K562 (cell line): ENCODE results near the gene ANKS1B.

ENCODE experiments used
- CBX5 ChIP-seq: IDR thresholded peaks from 2 replicates; pipeline ENCODE4 v1.6.1; 2014; ENCODE audit warnings: low read depth, borderline replicate concordance
- CTCF ChIP-seq, 3 experiments: IDR thresholded peaks in 2 of 3; conservative IDR thresholded peaks in 1 of 3; 2 replicates each; pipeline ENCODE4 v1.5.1; 2011 to 2012; ENCODE audit warnings: low read length in 3 of 3, mild to moderate bottlenecking in 3 of 3, control low read depth in 2 of 3, improper control_type of control experiment in 1 of 3, inconsistent platforms in 1 of 3, low read depth in 1 of 3, mixed read lengths in 1 of 3, moderate library complexity in 1 of 3; ENCODE audit not compliant: insufficient read depth in 2 of 3
- ESRRA ChIP-seq: fragments of 450-650 bp; IDR thresholded peaks from 2 replicates; pipeline ENCODE4 v1.6.1; 2014; ENCODE audit warnings: low read depth, mild to moderate bottlenecking, moderate library complexity, borderline replicate concordance
- HIVEP1 ChIP-seq: fragments of 250-450 bp; sonication (Bioruptor Pico); IDR thresholded peaks from 2 replicates; pipeline ENCODE4 v1.4.0; 2020; ENCODE audit warnings: mild to moderate bottlenecking
- RBFOX2 ChIP-seq: fragments of 200-400 bp; formaldehyde crosslinking; IDR thresholded peaks from 2 replicates; pipeline ENCODE4 v1.6.1; 2017; ENCODE audit warnings: low read depth, mild to moderate bottlenecking, low read length, moderate library complexity
- SFPQ ChIP-seq: fragments of 200-400 bp; formaldehyde crosslinking; IDR thresholded peaks from 2 replicates; pipeline ENCODE4 v1.6.1; 2017; ENCODE audit warnings: mild to moderate bottlenecking, low read depth, low read length, moderate library complexity
- TAF1 ChIP-seq: IDR thresholded peaks from 2 replicates; pipeline ENCODE4 v1.6.1; 2011; ENCODE audit warnings: mild to moderate bottlenecking, low read length, moderate library complexity; ENCODE audit not compliant: insufficient read depth, control insufficient read depth, severe bottlenecking; ENCODE audit errors: extremely low read depth
- ZKSCAN8 ChIP-seq: fragments of 200-800 bp; sonication (Bioruptor generic); IDR thresholded peaks from 2 replicates; pipeline ENCODE4 v1.6.1; 2016; ENCODE audit warnings: missing genetic modification characterization, missing compliant biosample characterization
- TF ChIP-seq, protein P1 (sequence below): IDR thresholded peaks from 3 replicates; pipeline ENCODE4 v1.6.1; 2011; ENCODE audit warnings: borderline replicate concordance, mild to moderate bottlenecking; ENCODE audit not compliant: insufficient read length, insufficient read depth

DNA sequence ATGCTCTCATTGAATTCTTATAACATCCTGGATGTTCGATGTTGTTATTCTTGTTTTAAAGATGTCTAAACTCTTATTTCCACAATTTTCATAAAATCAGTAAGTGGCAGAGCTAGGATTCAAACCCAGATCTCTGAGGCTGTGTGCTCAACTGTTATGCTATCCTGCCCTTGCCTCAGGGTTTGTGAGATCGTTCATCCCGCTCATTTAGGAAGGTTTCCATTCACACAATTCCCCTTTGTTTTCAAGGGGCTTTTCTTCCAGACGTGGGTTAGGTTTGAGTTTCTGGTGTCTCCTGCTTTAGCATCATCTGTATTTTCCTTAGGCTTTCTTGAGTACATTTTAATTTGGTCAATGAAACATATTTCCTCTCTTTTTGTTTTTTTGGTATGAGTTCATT is 1270.3 kb downstream of the ANKS1B start:
- TF ChIP-seq ESRRA (no peak), CTCF (IDR thresholded peaks at IDR 0.05 in 2 of 3, conservative IDR thresholded peaks at IDR 0.05 in 1 of 3; ENCODE audit: insufficient read depth in 2 of 3, low read depth in 1 of 3, low read length in 3 of 3) (no peak), TAF1 (no peak), RBFOX2 (no peak), CBX5 (no peak), HIVEP1 (CRISPR knock-in tag) (no peak), SFPQ (no peak), ZKSCAN8 (CRISPR knock-in tag) (no peak)
- TF ChIP-seq, protein P1, sequence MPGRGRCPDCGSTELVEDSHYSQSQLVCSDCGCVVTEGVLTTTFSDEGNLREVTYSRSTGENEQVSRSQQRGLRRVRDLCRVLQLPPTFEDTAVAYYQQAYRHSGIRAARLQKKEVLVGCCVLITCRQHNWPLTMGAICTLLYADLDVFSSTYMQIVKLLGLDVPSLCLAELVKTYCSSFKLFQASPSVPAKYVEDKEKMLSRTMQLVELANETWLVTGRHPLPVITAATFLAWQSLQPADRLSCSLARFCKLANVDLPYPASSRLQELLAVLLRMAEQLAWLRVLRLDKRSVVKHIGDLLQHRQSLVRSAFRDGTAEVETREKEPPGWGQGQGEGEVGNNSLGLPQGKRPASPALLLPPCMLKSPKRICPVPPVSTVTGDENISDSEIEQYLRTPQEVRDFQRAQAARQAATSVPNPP: no peak
